T-helper 2 cell (primary cell): ENCODE measurements around the gene SCMH1.
A peak's percentile ranks its signal among the peaks of the same experiment; 100 is the strongest.

Source experiments
- DNase-seq, 5 experiments: peaks; one replicate each; pipeline versions ENCODE4 v3.0.0 to v3.0.0-alpha.2; 2012 to 2022

The SCMH1 gene

DNA sequence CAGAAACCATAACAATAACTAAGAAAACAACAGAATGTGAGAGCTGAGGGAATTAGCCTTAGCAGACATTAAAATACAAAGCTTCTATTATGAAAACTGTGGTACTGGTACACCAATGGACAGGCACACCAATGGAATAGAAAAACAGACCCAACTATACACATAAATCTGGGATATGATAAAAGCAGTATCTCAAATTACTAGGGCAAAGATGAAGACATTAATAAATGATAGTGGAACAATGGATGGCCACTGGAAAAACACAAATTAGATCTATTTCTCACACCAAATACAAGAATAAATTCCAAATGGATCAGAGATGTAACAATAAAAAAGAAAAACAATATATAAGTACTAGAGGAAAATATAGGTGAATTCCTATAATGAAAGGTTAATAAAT is 155.2 kb downstream of the SCMH1 start:
- no peak for DNase-seq

DNA sequence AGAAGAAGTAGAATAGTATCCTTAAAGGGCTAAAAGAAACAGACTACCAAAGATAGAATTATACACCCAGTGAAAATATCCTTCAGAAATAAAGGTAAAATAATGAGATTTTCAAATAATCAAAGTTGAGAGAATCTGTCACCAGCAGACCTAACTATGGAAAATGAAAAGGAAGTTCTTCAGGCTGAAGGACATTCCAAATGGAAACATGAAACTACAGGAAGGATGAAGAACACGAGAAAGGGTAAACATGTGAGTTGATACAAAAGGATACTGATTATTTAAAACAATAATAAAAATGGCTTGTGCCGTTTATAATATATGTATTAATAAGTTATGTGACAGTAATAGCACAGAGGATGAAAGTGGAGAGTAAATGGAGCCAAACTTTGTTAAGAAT is 163.5 kb downstream of the SCMH1 start:
- DNase-seq, result no peak

DNA sequence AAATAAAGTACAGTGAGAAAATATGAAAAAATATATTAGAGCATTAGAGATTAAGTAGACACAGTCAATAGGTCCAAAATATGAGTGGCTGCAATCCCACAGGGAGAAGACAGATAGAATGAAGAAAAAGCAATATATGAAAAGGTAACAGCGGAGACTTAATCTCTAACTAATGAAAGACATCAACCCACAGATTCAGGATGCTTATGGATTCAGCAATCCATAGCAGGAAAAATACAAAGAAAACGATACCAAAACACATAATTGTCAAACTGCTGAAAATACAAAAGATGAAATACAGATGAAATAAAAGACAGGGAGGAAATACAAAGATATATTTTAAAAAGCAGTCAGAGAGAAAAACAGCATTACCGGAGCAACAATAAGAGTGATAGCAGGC is 163.9 kb downstream of the SCMH1 start:
- DNase-seq, result no peak

DNA sequence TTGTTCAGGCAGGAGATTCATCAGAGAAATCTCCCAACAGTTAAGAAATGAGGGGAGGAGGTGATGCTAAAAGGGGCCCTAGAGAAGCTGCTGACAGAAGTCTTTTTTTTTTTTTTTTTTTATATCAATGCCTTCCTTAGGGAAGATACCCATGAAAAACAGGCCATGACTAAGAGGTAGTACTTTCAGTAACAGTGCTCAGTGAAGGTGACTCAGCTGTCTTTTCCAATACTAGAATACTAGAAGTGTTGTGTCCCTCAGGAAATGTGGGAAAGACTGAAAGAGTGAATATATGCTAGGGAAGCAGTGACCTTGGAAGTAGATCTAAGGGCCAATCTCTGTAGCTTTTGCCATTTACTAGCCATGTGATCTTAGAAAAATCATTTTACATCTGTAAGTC is 168.1 kb downstream of the SCMH1 start:
- no peak for DNase-seq

DNA sequence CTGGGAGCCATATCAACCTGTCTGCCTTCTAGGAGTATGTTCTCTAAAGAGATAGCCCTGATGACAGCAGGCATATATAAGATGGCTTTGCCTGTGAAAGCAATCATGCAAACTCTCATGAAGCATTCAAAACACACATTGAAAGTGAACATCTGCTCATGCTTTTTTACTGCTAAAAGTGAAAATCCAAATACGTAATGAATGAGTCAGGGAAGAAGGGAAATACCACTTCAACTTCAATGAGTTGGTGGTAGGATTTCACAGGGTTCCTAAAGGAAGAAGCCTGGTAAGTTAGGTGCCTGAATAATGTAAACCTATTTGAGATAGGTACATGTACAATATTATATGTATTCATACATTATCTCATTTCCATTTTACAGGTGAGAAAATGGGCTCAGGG is 170.1 kb downstream of the SCMH1 start:
- no peak for DNase-seq

DNA sequence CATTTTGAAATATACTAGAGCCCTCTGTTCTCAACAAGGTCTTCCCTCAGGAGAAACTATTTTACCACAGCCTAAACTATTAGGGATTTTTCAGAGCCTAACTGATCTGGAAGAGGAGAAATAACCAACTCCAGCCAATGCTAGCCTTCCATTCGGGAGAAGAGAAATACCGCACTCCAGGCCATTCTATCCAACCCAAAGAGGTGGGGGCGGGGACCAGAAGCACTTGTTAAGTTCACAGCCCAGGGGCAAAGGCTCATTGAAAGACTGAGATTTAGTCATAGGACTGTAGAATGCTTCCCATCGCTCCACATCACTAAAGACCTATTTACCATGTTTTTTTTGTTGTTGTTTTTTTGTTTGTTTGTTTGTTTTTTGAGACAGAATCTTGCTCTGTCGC is 185.2 kb downstream of the SCMH1 start:
- DNase-seq, result no peak

DNA sequence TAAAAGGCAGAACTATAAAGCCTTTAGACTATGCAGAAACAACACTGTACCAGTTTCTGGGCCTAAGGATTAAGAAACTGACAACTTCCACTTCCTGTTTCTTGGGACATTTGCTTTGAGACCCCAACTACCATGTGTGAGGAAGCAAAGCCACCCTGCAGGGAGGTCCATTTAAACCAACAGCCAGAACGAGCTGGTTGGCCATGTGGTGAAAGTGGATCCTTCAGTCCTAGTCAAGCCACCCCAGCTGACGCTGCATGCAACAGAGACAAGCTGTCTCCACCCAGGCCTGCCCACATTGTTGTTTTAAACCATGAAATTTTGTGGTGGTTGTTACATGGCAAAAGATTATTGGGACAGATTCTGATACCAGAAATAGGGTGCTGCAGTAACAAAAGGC is 188.8 kb downstream of the SCMH1 start:
- no peak for DNase-seq

DNA sequence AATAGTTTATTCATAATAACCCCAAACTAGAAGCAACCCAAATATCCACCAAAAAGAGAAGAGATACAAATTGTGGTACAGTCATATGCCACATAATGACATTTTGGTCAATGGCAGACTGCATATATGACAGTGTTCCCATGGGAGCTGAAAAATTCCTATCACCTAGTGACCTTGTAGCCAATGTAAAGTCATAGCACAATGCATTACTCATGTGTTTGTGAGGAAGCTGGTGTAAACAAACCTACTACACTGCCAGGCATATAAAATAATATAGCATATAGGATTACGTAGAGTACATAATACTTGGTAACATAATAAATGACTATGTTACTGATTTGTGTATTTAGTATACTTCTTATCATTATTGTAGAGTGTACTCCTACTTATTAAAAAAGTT is 191.1 kb downstream of the SCMH1 start:
- no peak for DNase-seq

DNA sequence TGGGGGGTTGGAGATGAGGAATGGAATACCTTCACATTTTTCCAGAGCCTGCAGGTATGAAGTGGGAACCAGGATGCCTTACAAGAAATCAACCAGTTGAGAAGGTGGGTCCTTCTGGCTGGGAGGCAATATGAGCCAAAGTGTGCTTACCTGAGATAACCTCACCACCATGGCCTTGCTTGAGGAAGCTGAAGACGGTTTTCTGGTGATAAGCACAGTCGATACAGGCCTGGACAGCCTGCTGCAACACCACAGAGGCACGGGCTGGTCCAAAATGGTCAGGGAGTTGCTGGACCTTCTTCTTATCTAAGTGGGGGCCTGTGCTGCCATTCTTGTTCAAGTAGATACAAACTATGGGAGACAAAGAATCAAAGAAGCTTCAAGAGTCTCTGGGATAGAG is 193.6 kb downstream of the SCMH1 start:
- no peak for DNase-seq

DNA sequence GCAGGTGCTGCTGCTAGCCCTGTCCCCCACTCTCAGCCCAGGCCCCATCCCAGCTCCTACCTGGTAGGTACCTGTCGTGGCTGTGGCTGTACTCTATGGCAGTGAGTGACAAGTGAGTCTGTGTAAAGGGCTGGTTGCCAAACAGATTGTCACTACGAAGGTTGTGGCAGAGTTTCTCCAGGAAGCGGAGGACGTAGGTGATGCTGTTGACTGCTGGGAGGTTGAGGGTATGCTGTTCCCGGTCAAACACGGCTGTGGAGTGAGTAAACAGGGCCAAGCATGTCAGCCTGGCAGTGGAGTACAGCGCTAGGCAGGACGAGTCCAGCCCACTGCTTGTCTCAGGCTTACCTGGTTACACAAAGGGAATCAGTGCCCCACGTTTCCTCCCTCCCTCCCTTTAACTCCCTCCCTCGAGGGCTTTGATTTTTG is 195.7 kb downstream of the SCMH1 start:
- no peak for DNase-seq

DNA sequence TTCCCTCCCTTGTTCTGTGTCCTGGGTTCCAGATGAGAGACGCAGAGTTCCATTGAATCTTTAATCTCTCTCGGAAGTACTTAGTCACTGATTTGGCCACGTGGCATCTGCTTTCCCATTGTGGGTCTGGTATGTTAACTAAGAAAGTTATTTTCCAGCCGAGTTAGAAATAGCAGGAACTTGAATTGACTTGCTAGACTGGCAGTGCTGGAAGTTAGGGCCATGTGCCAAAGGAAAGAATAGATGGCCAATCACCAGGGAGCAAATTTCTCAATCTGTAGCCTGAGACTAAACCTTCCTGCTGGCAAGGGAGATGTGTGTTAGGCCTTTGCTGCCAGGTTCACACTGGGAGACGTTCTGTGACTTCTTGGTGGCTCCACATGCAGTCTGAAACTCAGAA is 196.4 kb downstream of the SCMH1 start:
- no peak for DNase-seq

DNA sequence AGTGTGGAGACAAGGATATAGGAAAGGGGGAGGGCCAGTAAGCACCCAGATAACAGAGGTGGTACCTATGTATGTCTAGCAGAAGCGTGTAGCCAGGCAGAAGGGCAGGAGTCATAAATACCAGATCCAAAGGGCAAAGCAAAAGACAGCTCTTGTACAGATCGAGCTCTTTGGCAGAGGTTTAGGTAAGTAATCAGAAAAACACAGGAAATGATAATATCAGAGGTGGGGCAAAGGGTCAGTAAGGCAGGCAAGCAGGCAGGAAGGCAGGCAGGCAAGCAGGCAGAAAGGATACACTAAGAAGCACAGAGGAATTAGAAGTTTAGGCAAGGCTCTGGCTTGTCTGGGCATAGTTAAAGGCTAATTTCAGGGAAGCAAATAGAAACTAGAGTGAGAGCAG is 197.9 kb downstream of the SCMH1 start:
- DNase-seq, result peak in 1 of 5 experiments; percentile 67

DNA sequence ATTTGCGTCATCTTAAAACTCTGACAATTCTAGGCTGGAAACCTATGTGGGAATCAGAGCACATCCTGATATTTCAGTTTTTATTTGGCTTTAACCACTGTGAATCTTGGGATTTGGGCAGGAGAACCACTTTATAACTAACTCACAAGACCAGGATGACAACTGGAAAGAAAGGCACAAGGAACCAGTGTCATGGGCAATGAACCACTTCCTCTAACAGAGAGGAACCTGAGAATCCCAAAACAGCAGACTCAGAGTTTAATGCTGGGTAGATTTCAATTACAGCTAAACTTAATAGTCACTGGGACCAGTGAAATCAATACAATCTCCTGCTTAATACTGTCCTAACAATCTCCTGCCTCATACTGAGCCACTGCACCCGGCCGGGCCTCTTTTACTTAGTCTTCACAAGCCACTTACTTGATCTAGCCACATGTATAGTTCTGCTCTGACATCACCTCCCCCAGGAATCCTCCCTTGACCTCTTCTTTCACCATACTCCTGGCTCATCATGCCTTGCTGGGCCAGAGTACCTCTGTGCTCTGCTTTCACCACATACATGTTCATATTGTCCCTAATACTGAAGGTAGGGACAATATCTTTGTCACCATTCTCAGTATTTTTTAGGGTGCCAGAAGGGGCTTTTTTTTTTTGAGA is 200.4 kb downstream of the SCMH1 start:
- no peak for DNase-seq

DNA sequence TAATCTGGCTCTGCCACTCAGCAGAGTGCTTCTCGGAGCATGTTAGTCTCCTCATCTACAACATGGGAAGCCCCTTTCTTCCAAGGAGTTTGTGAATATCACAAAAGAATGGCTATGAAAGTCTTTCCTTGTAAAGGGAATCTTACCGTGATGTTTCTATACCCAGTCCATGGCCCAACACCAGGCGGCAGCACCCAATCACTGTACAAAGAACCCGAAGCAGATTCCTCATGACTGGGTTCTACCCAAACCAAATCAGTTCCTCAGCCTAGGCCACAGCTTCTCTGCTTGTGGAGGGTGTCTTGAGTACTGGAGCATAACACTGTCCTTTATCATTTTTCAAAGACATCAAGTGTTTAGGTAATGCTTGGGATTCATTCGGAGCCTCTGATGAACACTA is 204.0 kb downstream of the SCMH1 start:
- no peak for DNase-seq

DNA sequence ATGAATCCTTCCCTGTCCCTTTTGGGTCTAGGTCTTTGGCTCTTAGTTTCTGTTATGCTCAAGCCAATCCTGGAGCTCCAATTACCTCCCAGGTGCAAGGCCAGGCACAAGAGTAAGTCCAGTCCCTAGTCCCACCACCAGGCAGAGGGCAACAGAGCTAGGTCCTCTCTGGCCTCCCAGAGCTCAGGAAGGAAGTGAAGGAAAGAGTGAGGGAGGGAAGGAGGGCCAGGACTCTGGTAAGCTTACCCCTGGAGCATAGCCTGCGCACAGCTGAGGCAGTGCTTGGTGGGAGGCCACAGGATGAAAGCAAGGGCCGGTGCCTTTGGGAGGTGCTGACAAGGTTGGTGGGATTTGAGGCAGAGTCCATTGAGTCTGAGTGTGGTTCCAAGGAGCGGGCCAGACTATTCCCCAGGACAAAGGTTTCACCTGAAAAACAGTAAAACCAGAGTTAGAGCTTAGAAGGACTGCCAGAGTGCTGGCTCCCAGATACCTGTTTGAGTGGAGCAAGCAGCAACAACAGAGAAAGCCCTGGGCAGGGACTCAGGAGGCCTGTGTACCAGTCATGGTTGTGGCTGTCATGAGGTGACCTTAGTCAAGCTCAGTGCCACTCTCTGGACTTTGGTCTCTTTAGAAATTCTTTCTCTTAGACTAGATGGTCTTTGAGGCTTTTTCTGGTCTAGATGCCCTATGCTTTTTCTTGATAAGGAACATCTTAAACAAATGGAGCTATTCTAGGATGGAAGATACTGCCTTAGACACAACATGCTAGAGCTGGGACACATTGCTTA is 204.8 kb downstream of the SCMH1 start:
- no peak for DNase-seq

DNA sequence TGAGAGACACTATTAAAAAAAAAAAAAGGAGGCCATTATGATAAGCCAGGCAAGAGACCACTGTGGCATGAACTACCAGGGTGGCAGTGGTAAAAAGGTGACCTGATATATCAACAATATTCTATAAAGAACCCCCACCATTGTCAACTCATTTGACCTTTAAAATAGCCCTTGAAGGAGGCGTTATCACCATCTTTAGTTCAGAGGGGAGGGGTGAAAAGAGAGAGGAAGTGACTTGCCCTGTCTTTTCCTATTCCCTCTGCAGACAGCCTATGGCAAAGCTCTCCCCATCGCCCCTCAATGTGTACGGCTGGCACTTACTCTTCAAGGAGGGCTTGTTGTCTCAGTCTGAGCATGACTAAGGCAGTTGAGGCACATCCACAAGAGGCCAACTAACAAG is 208.8 kb downstream of the SCMH1 start:
- no peak for DNase-seq

DNA sequence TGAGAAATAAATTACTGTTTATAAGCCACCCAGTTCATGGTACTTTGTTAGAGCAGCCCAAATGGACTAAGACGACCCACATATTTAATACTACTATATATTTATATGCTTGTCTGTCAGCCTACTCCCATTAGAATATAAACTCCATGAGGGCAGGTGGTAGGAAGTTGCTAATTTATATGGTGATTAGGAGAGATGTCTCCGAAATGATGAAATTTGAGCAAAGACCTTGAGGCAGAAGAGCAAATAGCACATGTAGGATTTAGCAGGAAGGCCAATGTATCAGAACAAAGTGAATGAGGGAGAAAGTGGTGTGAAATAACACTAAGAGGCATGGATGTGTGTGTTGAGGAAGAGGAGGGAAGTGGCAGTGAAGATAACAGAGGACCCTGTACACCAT is 210.0 kb downstream of the SCMH1 start:
- no peak for DNase-seq

DNA sequence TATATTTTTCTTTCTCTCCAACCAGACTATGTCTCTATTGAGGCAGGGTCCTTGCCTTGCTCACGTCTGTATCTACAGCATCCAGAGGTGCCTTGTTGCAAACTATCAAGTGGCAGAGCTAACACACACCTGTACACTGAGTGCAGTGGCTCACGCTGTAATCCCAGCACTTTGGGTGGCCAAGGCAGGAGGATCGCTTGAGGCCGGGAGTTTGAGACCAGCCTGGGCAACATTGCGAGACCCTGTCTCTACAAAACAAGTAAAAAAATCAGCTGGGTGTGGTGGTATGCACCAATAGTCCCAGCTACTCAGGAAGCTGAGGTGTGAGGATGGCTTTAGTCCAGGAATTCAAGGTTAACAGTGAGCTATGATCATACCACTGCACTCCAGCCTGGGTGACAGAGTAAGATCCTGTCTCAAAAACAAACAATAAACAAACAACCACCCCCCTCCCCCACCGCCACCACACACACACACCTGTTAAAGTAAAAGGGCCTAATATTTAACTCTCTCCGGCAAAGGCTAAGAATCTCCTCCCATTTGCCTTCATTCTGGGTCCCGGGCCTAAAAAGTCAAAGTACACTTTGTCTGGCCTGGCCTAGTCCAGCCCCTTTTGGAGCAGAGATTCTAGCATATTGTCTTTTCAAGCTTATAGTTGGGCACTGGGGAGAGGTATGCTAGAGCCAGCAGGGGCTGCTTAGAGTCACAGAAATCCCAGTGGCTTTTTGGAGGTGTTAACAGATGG is 211.1 kb downstream of the SCMH1 start:
- DNase-seq, result no peak

DNA sequence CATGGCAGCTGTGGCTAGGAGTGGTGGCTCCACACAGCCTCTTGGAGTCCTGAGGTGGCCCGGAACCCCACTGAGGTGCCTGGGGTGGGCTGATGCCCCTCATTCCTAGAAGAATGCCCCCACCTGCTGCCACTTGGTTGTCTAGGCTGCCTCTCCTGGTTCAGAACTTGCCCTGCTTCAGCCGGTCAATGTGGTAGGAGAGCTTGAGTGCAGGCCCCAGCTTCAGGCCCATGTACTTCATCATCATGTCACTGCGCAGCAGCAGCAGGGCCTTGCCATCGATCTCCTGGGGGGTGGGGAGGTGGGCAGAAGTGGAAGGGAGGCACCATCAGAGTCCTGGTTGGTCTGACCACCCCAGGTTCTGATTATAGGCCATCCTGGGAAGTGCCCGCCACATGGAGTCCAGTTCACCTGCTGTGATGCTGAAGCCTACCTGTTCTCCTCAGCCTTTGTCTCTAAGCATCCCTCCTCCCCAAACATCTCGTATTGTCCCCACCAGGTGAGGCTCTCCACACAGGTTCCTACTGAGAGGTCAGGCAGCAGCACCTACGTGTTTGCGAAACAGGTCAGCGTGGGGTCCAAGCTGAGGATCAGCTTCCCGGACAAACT is 214.0 kb downstream of the SCMH1 start:
- no peak for DNase-seq

DNA sequence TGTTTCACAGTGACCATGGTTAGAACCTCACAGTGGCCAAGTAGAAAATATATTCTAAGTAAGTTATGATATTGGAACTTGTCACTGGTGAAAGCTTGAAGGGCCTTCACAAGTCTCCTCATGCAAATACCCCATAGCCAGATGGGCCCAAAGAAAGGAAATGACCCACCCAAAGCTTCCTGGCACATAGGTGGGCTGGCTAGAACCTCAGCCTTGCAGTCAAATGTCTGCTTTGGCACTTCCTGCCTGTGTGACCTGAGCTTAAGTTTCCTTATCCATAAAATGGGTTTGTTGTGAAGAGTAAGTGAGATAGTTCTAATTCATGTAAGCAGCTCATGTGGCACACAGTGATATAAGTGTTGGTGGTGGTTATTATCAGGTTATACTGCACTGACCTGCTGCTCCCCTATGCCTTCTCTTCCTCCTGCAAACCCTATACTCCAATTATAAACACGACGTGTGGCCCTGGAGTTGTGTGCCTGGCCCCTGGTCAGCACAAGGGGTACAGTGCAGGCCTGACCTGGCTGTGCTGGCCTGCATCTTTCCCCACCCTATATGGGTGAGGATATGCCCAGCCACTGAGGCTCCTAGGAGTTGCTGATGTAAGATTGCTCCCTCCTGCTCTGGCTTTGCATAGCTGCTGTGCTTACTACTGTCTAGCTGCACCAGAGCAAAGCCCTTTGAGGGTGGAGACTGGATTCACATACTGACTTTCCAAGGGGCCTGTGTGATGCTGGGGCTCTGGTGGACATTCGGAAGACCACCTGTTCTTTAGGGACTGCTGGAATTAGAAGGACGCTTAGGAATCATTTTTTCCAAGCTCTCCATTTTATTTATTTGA is 215.9 kb downstream of the SCMH1 start:
- DNase-seq, result no peak

DNA sequence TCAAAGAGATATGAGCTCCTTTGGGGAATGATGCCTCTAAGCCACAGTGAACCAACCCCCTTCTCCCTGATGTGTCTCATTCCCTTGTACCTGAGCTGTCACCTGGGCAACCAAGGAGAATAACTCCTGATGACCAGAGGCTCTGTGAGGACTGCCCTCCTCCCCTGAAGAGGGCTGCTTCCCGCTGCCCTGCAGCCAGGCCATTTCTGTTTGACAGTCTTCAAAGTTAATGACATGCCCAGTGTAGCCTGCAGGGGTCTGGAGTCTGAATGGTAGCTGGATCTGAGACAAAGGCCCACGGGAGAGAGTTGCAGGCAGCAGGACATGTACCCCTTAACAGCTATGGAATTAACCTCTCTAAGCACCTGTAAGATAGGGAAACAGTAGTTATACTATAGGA is 217.2 kb downstream of the SCMH1 start:
- DNase-seq, result no peak

DNA sequence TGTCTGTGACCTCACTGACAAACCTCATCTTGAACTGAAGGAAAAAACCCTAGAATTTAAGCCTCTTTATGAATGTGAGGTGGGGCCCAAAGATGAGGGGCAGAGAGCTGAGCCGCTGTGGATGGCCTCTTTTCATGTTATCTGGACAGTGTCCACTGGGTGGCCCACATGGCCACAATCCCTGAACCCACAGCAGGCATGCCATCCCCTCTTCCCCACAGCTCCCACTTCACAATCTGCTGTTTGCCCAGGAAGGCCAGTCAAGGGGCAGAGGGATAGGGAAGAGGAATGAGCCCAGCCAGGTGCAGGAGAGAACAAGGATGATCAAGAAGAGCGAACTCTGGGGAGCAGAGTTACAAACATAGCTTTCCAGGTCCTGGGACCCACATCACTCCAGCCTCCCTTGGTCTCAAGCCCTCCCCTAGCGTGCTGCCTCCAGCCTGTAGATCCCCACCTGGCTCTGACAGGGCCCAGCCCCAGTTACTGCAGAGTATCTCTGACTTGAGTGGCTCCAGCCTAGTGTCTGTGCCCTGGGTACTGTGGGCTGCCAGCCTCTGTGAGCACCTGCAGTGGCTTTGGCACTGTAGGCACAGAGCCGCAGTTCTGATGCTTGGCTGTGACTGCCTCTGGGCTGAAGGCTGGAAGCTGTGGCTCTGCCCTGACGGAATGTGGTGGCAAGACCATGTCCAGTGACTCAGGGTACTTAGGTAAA is 218.7 kb downstream of the SCMH1 start:
- no peak for DNase-seq
